ENCODE measurements around the gene D2HGDH. TPM values are rescaled to one million over a fixed set of nuclear protein-coding genes. Genes with fewer than 3 reads are reported as not detected.

The D2HGDH gene
- total and polyA plus RNA-seq, 2 of the 13 experiments (the other 11 are each of a cell fraction or from before 2014, with no cell fraction given) = 19.2 to 20.3 TPM

- TF ChIP-seq ZNF609 (CRISPR knock-in tag; IDR thresholded peaks at IDR 0.05; ENCODE audit: borderline replicate concordance) = peak; percentile 5; the same call in 1 of the 2 replicates
- TF ChIP-seq ZNF292 (CRISPR knock-in tag; IDR thresholded peaks at IDR 0.05; ENCODE audit: borderline replicate concordance, low read depth) = peak; percentile 46; the same call in 1 of the 2 replicates
- TF ChIP-seq LCORL (IDR thresholded peaks at IDR 0.05) = no peak
- TF ChIP-seq LCORL (CRISPR knock-in tag; IDR thresholded peaks at IDR 0.05) = peak; percentile 54; the same call in 1 of the 2 replicates
- TF ChIP-seq ZNF547 (CRISPR knock-in tag; IDR thresholded peaks at IDR 0.05) = peak; percentile 9; the same call in 1 of the 2 replicates
- TF ChIP-seq ERF (CRISPR knock-in tag; IDR thresholded peaks at IDR 0.05) = 0 out of 2 replicates have a peak, but pooled peaks have one; percentile 26
- TF ChIP-seq CEBPB (IDR thresholded peaks at IDR 0.05; ENCODE audit: borderline replicate concordance, low read depth, low read length) = no peak
- peak; percentile 63 for TF ChIP-seq SRSF1 (optimal IDR thresholded peaks at IDR 0.05; ENCODE audit: low read depth, low read length)
- peak; percentile 25; the same call in 1 of the 2 replicates for TF ChIP-seq ZNF350 (CRISPR knock-in tag; IDR thresholded peaks at IDR 0.05; ENCODE audit: borderline replicate concordance, low read depth)
- peak; percentile 97 for TF ChIP-seq ZNF501 (CRISPR knock-in tag; IDR thresholded peaks at IDR 0.05)
- TF ChIP-seq ZNF709 (CRISPR knock-in tag; IDR thresholded peaks at IDR 0.05) = no peak
- peak; percentile 64 for TF ChIP-seq ZNF574 (CRISPR knock-in tag; IDR thresholded peaks at IDR 0.05)
- no peak for TF ChIP-seq HMGA1 (CRISPR knock-in tag; conservative IDR thresholded peaks at IDR 0.05)
- TF ChIP-seq CENPT (CRISPR knock-in tag; IDR thresholded peaks at IDR 0.05; ENCODE audit: low read depth) = no peak
- no peak; the same call in 1 of the 2 replicates for TF ChIP-seq ELF3 (CRISPR knock-in tag; IDR thresholded peaks at IDR 0.05)
- no peak for TF ChIP-seq XBP1 (CRISPR knock-in tag; IDR thresholded peaks at IDR 0.05)
- no peak for TF ChIP-seq ZNF44 (CRISPR knock-in tag; IDR thresholded peaks at IDR 0.05)
- TF ChIP-seq TCF7L2 (IDR thresholded peaks at IDR 0.05; ENCODE audit: low read depth, low read length) = no peak
- TF ChIP-seq ZFP37 (CRISPR knock-in tag; IDR thresholded peaks at IDR 0.05; ENCODE audit: borderline replicate concordance) = no peak
- no peak for TF ChIP-seq NFE2L1 (CRISPR knock-in tag; IDR thresholded peaks at IDR 0.05; ENCODE audit: borderline replicate concordance)
- no peak for TF ChIP-seq SP1 (IDR thresholded peaks at IDR 0.05)
- peak; percentile 79 for TF ChIP-seq SP1 (CRISPR knock-in tag; IDR thresholded peaks at IDR 0.05)
- TF ChIP-seq HOXA3 (CRISPR knock-in tag; IDR thresholded peaks at IDR 0.05) = peak; percentile 75
- TF ChIP-seq AKAP8 (CRISPR knock-in tag; IDR thresholded peaks at IDR 0.05) = peak; percentile 78
Observed at GRCh38 chr2:241702155-241703031, 32.0 kb upstream of the D2HGDH start (continued).

Measured in HepG2 (cell line).